Body of pancreas (tissue), 4 donors: ENCODE measurements around the gene SLC3A2. TPM values are rescaled to one million over a fixed set of nuclear protein-coding genes. Genes with fewer than 3 reads are reported as not detected.

ENCODE experiments used
- ATAC-seq: fragments of 150-250 bp; one replicate; pipeline ENCODE4 v1.9.1; 2016
- DNase-seq, 4 donors: peaks; one replicate each; pipeline ENCODE4 v3.0.0-alpha.2; 2019
- H3K27ac ChIP-seq, 4 donors: fragments of 200-600 bp; sonication (generic); 1 replicate in 3 of 4; 2 replicates in 1 of 4; pipeline versions ENCODE4 v1.5.1 to v1.6.1; 2016 to 2019; ENCODE audit warnings: mild to moderate bottlenecking in 1 of 4, mixed read lengths in 1 of 4, moderate library complexity in 1 of 4
- H3K27me3 ChIP-seq, 2 donors: fragments of 200-600 bp; sonication (generic); one replicate each; pipeline ENCODE4 v1.6.0; 2016; ENCODE audit warnings: mild to moderate bottlenecking in 1 of 2
- H3K36me3 ChIP-seq, 2 donors: fragments of 200-600 bp; sonication (generic); replicated peaks in 1 of 2; 2 replicates each; pipeline ENCODE4 v1.5.1; 2016; ENCODE audit warnings: low read depth in 2 of 2; ENCODE audit not compliant: insufficient read depth in 1 of 2
- H3K4me1 ChIP-seq: fragments of 200-600 bp; sonication (generic); one replicate; pipeline ENCODE4 v1.6.0; 2016
- H3K4me3 ChIP-seq, 2 donors: fragments of 200-600 bp; sonication (generic); 1 replicate in 1 of 2; 2 replicates in 1 of 2; pipeline ENCODE4 v1.5.1; 2016 to 2019
- H3K9me3 ChIP-seq, 3 donors: fragments of 200-600 bp; sonication (generic); 1 replicate in 2 of 3; 2 replicates in 1 of 3; pipeline ENCODE4 v1.5.1; 2016
- POLR2A ChIP-seq, 3 donors: fragments of 450-650 bp; IDR thresholded peaks; one replicate each; pipeline ENCODE4 v1.6.1; 2016; ENCODE audit warnings: antibody characterized with exemption in 3 of 3, mild to moderate bottlenecking in 2 of 3
- WGBS, 2 donors: methylation state at CpG; one replicate each; pipeline ENCODE4 v1.1.5; 2017; 5-methylcytosine and 5-hydroxymethylcytosine counted together
- intact Hi-C: fragments of 100-400 bp; cut with DNase I; formaldehyde crosslinking; loops from one replicate; pipeline ENCODE4 v1.15.1; 2023
- total RNA-seq, 2 donors: library from RNA; depleted of rRNA; stranded (reverse); fragments of >200 nt; gene quantifications; one replicate each; pipeline ENCODE4 v1.1.0, GENCODE V29; 2016
- TF ChIP-seq, protein P1 (sequence below), 7 experiments: fragments of 450-650 bp in 4 of 7; fragments of 200-600 bp in 3 of 7; sonication (generic) in 3 of 7; IDR thresholded peaks; one replicate each; pipeline ENCODE4 v1.5.1; 2016 to 2019; ENCODE audit warnings: antibody characterized with exemption in 7 of 7

SLC3A2 gene
- total RNA-seq, 2 donors from 2014 or later, result 75.5 to 108 TPM

DNA sequence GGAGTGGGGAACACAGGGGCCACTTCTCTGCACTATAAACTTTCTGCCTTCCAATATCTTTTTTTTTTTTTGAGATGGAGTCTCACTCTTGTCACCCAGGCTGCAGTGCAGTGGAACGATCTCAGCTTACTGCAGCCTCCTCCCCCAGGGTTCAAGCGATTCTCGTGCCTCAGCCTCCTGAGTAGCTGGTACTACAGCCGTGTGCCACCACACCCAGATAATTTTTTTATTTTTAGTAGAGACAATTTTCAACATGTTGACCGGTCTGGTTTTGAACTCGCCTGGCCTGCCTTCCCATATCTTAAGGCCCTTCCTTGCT, 1.7 kb downstream of the SLC3A2 start:
- no peaks in the 10 kb centered on the region for H3K9me3 ChIP-seq
- no peaks in the 10 kb centered on the region for H3K27me3 ChIP-seq
- H3K4me3 ChIP-seq, result peak overlapping the region; percentile 2 to 60
- H3K36me3 ChIP-seq, result peaks cover 19 to 24% of the 10 kb centered on the region in 2 donors
- H3K4me1 ChIP-seq, result peaks cover 59% of the 10 kb centered on the region
- peak overlapping the region in 3 of 4 donors; percentile 97 to 98 (median 98) for H3K27ac ChIP-seq
- 32 to 34% methylated on average over 6 of the region's 6 CpGs for WGBS, 2 donors
- TF ChIP-seq POLR2A (IDR thresholded peaks at IDR 0.05), result no peak
- TF ChIP-seq, protein P1, sequence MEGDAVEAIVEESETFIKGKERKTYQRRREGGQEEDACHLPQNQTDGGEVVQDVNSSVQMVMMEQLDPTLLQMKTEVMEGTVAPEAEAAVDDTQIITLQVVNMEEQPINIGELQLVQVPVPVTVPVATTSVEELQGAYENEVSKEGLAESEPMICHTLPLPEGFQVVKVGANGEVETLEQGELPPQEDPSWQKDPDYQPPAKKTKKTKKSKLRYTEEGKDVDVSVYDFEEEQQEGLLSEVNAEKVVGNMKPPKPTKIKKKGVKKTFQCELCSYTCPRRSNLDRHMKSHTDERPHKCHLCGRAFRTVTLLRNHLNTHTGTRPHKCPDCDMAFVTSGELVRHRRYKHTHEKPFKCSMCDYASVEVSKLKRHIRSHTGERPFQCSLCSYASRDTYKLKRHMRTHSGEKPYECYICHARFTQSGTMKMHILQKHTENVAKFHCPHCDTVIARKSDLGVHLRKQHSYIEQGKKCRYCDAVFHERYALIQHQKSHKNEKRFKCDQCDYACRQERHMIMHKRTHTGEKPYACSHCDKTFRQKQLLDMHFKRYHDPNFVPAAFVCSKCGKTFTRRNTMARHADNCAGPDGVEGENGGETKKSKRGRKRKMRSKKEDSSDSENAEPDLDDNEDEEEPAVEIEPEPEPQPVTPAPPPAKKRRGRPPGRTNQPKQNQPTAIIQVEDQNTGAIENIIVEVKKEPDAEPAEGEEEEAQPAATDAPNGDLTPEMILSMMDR (IDR thresholded peaks at IDR 0.05), result no peak
- intact Hi-C loops, result no loop called here
- DNase-seq (no peak), ATAC-seq (no peak)

- H3K36me3 ChIP-seq, result peaks cover 25 to 26% of the 10 kb centered on the region in 2 donors
- ATAC-seq (no peak), DNase-seq (no peak)
- 34 to 47% methylated on average over 5 of the region's 5 CpGs for WGBS, 2 donors
- H3K27me3 ChIP-seq, result no peaks in the 10 kb centered on the region
- H3K27ac ChIP-seq, result peak overlapping the region in 2 of 4 donors; percentile 6 to 98
- no peaks in the 10 kb centered on the region for H3K9me3 ChIP-seq
- H3K4me3 ChIP-seq, result no peak overlapping the region
- H3K4me1 ChIP-seq, result peaks cover 54% of the 10 kb centered on the region
- TF ChIP-seq, protein P1 (IDR thresholded peaks at IDR 0.05), result no peak
- TF ChIP-seq POLR2A (IDR thresholded peaks at IDR 0.05), result no peak
- intact Hi-C loops, result no loop called here
Observed at GRCh38 chr11:62882788-62883501, 2.2 kb downstream of the SLC3A2 start.

- intact Hi-C loops, result no loop called here
- H3K4me3 ChIP-seq, result no peak overlapping the region
- no peak for ATAC-seq
Observed at GRCh38 chr11:62883673-62884072, 3.0 kb downstream of the SLC3A2 start.

DNA sequence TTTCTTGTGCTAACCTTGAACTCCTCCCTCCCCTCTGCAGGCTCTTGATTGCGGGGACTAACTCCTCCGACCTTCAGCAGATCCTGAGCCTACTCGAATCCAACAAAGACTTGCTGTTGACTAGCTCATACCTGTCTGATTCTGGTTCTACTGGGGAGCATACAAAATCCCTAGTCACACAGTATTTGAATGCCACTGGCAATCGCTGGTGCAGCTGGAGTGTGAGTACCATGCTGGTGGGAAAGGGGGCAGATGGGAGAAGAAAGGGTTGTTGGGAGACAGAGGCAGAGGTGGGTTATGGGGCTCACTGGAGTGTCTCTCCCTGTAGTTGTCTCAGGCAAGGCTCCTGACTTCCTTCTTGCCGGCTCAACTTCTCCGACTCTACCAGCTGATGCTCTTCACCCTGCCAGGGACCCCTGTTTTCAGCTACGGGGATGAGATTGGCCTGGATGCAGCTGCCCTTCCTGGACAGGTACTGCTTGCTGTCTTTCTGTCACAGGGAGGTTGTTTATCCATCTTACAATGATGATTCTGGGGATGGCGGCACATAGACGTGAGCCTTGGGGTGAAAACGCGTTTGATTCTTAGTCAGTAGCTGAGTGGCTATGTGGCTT, 4.5 kb downstream of the SLC3A2 start:
- Histone ChIP-seq H3K4me3 (no peak overlapping the region), H3K27ac (no peak overlapping the region), H3K9me3 (no peaks in the 10 kb centered on the region), H3K36me3 (peaks cover 38 to 40% of the 10 kb centered on the region in 2 donors), H3K4me1 (peaks cover 31% of the 10 kb centered on the region), H3K27me3 (no peaks in the 10 kb centered on the region)
- DNase-seq (no peak), ATAC-seq (no peak)
- intact Hi-C loops, result no loop called here
- no peak for TF ChIP-seq POLR2A (IDR thresholded peaks at IDR 0.05)
- TF ChIP-seq, protein P1 (IDR thresholded peaks at IDR 0.05), result no peak
- 73 to 80% methylated on average over 11 of the region's 11 CpGs for WGBS, 2 donors

More at GRCh38 chr11:62883673-62884072, 3.0 kb downstream of the SLC3A2 start:
- no peaks in the 10 kb centered on the region for H3K9me3 ChIP-seq
- no peak for TF ChIP-seq POLR2A (IDR thresholded peaks at IDR 0.05)
- TF ChIP-seq, protein P1 (IDR thresholded peaks at IDR 0.05), result no peak
- WGBS, 2 donors, result 66 to 79% methylated on average over 3 of the region's 3 CpGs
- no peak overlapping the region for H3K27ac ChIP-seq
- peaks cover 32 to 33% of the 10 kb centered on the region in 2 donors for H3K36me3 ChIP-seq
- peaks cover 46% of the 10 kb centered on the region for H3K4me1 ChIP-seq
- DNase-seq, result no peak
- no peaks in the 10 kb centered on the region for H3K27me3 ChIP-seq
